ENCODE measurements around the gene SMIM10L2A.
"Not testable (repeated sequence)": the region's sequence is repeated elsewhere in the genome, so short reads cannot be mapped to it uniquely, and the experiment has no call there.

The SMIM10L2A gene

DNA sequence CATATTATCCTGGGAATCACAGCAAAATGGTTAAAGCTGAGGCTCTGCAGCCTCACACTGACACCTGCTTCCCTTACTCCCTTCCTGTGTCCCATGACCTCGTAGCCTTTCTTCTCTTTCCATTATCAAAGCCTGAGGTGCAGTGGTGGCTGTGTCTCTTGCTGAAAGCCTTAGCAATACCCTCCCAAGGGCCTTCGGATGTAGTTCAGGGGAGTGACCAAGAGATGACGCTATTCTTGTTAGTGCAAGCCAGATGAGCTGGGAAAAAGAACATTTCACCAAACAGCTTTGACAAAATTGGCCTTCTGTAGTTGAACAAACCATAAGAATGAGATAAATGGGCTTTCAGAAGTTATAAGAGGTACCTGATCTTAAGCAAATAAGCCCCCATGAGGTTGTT is 31.6 kb downstream of the SMIM10L2A start:
- TF ChIP-seq, protein P1, sequence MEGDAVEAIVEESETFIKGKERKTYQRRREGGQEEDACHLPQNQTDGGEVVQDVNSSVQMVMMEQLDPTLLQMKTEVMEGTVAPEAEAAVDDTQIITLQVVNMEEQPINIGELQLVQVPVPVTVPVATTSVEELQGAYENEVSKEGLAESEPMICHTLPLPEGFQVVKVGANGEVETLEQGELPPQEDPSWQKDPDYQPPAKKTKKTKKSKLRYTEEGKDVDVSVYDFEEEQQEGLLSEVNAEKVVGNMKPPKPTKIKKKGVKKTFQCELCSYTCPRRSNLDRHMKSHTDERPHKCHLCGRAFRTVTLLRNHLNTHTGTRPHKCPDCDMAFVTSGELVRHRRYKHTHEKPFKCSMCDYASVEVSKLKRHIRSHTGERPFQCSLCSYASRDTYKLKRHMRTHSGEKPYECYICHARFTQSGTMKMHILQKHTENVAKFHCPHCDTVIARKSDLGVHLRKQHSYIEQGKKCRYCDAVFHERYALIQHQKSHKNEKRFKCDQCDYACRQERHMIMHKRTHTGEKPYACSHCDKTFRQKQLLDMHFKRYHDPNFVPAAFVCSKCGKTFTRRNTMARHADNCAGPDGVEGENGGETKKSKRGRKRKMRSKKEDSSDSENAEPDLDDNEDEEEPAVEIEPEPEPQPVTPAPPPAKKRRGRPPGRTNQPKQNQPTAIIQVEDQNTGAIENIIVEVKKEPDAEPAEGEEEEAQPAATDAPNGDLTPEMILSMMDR (IDR thresholded peaks at IDR 0.05; ENCODE audit: low read depth, low read length, missing control alignments): no peak
- no peak overlapping the region for H3K4me3 ChIP-seq (ENCODE audit: low read depth, low read length)
- in situ Hi-C loops (cut with HindIII; ENCODE audit: low sequenced_read_pairs): no loop called here
- DNase-seq (ENCODE audit: low read depth): no peak

DNA sequence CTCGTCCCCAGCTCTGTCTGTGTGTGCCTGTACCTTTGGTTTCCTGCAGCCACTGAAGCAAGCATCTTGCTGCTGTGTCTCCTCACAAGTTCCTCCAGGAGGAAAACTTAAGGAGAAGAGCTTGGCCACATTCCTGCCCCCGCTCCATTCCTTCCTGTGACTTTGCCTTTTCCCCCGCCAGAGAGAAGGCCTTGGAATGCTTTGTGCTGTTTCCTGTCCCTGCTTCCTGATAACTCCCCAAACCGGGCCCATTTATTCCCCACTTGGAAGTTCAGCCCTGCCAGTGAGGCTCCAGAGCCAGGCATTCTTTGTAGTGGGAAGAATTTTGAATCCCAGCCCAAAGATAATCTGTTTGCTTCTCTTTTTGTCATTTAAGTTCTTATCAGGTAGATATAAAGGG is 33.1 kb downstream of the SMIM10L2A start:
- in situ Hi-C loops (cut with HindIII; ENCODE audit: low sequenced_read_pairs): no loop called here
- no peak overlapping the region for H3K4me3 ChIP-seq (ENCODE audit: low read depth, low read length)
- no peak for DNase-seq (ENCODE audit: low read depth)
- TF ChIP-seq, protein P1 (IDR thresholded peaks at IDR 0.05; ENCODE audit: low read depth, low read length, missing control alignments): no peak

DNA sequence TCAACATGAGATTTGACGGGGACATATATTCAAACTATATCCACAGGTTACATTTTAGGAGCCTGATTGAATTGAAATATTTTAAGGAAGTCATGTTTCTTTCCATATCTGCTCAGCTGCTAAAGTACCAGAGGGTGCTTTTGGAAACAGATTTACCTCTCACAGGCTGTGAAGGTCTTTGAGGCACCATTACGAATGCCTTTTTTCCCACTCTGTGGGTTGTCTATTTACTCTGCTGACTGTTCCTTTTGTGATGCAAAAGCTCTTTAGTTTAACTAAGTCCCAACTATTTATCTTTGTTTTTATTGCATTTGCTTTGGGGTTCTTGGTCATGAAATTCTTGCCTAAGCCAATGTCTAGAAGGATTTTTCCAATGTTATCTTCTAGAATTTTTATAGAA is 40.0 kb downstream of the SMIM10L2A start:
- in situ Hi-C loops (cut with HindIII; ENCODE audit: low sequenced_read_pairs); H3K4me3 ChIP-seq (ENCODE audit: low read depth, low read length); DNase-seq (ENCODE audit: low read depth): not testable (repeated sequence)

DNA sequence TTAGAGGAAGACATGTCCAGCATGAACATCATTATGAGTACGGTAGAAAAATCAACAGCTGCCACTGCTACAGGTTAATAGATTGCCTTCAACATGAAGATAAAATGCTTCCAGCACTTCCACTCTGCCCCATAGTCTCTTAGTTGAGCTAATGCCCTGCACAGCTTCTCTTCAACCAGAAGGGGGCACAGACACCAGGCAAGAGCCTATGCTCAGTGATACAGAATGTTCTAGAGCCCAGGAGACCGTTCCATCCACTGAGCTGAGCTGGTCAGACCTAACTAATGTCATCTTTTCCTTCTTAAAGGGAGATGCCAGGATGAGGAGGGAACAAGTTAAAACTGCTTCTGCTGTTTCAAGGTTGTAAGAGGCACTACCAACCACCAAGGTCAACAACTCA is 42.2 kb downstream of the SMIM10L2A start:
- TF ChIP-seq, protein P1 (IDR thresholded peaks at IDR 0.05; ENCODE audit: low read depth, low read length, missing control alignments): peak; percentile 24
- H3K4me3 ChIP-seq (ENCODE audit: low read depth, low read length): no peak overlapping the region
- in situ Hi-C loops (cut with HindIII; ENCODE audit: low sequenced_read_pairs): no loop called here
- DNase-seq (ENCODE audit: low read depth): no peak

DNA sequence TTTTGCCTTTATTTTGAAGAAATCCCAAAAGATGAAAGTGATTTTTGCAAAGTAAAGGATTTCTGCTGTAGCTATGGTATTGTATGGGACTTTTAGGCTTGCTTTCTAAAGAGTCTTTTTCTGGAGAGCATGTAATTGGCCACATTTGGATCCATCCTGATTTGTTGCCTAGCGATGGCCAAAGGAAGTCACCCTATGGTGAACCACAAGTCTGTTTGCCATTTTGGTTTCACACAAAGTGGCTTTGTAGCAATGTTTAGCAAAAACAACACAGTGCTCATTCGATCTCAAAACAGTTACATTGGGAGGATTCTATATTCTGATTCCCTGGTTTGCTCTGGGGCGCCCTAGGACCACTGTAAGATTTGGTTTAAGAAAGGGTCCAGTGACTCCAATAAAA is 54.6 kb downstream of the SMIM10L2A start:
- TF ChIP-seq, protein P1 (IDR thresholded peaks at IDR 0.05; ENCODE audit: low read depth, low read length, missing control alignments): no peak
- H3K4me3 ChIP-seq (ENCODE audit: low read depth, low read length): no peak overlapping the region
- in situ Hi-C loops (cut with HindIII; ENCODE audit: low sequenced_read_pairs): no loop called here
- no peak for DNase-seq (ENCODE audit: low read depth)

DNA sequence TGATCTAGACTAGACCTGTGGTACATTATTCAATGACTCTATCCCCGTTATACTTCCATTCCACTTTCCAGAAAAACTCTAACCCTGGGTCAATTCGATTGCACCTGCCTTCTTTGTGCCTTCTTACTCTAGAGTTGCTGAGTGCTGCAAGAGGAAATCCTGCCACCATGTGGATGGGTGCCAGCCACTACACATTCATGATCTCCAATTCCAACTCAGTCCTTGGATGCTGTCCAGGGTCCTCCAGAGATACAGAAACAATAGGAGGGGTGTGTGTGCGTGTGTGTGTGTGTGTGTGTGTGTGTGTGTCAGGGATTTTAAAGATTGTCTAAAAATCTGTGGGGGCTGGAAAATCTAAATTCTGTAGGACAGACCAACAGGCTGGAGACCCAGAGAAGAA is 55.8 kb downstream of the SMIM10L2A start:
- DNase-seq (ENCODE audit: low read depth): peak; percentile 44
- no peak overlapping the region for H3K4me3 ChIP-seq (ENCODE audit: low read depth, low read length)
- in situ Hi-C loops (cut with HindIII; ENCODE audit: low sequenced_read_pairs): no loop called here
- TF ChIP-seq, protein P1 (IDR thresholded peaks at IDR 0.05; ENCODE audit: low read depth, low read length, missing control alignments): peak; percentile 23

Measured in astrocyte of the cerebellum (primary cell).